Measurements from ENCODE around the gene SETD1B.

The SETD1B gene

GRCh38 chr12:121814429-121815119 lies 10.8 kb downstream of the SETD1B start:
- Histone ChIP-seq H3K27me3 (ENCODE audit: control insufficient read depth in 5 of 5, insufficient read depth in 4 of 5, low read length in 5 of 5) (no peaks in the 10 kb centered on the region), H3K36me3 (ENCODE audit: control insufficient read depth in 5 of 5, insufficient read depth in 5 of 5, low read length in 5 of 5) (peaks cover 4 to 67% (median 60%) of the 10 kb centered on the region in 5 donors), H3K9me3 (ENCODE audit: control insufficient read depth in 5 of 5, low read length in 5 of 5) (no peaks in the 10 kb centered on the region), H3K4me1 (ENCODE audit: control insufficient read depth in 5 of 5, insufficient read depth in 5 of 5, low read length in 5 of 5) (peaks cover 8 to 37% (median 36%) of the 10 kb centered on the region in 5 donors), H3K27ac (ENCODE audit: low read depth, low read length) (no peak overlapping the region), H3K4me3 (ENCODE audit: low read depth in 1 of 5, low read length in 5 of 5) (no peak overlapping the region), H3K9ac (ENCODE audit: low read length in 5 of 5) (no peak overlapping the region)

- no peaks in the 10 kb centered on the region for H3K27me3 ChIP-seq (ENCODE audit: control insufficient read depth in 5 of 5, insufficient read depth in 4 of 5, low read length in 5 of 5)
- no peak overlapping the region for H3K27ac ChIP-seq (ENCODE audit: low read depth, low read length)
- H3K9me3 ChIP-seq (ENCODE audit: control insufficient read depth in 5 of 5, low read length in 5 of 5), result no peaks in the 10 kb centered on the region
- H3K4me1 ChIP-seq (ENCODE audit: control insufficient read depth in 5 of 5, insufficient read depth in 5 of 5, low read length in 5 of 5), result peaks cover 8 to 36% (median 36%) of the 10 kb centered on the region in 5 donors
- peaks cover 4 to 67% (median 60%) of the 10 kb centered on the region in 5 donors for H3K36me3 ChIP-seq (ENCODE audit: control insufficient read depth in 5 of 5, insufficient read depth in 5 of 5, low read length in 5 of 5)
- H3K9ac ChIP-seq (ENCODE audit: low read length in 5 of 5), result no peak overlapping the region
- H3K4me3 ChIP-seq (ENCODE audit: low read depth in 1 of 5, low read length in 5 of 5), result no peak overlapping the region
Measured at GRCh38 chr12:121815263-121815662, 11.5 kb downstream of the SETD1B start.

GRCh38 chr12:121816925-121817647 lies 13.3 kb downstream of the SETD1B start:
- Histone ChIP-seq H3K36me3 (ENCODE audit: control insufficient read depth in 5 of 5, insufficient read depth in 5 of 5, low read length in 5 of 5) (peaks cover 4 to 76% (median 63%) of the 10 kb centered on the region in 5 donors), H3K4me1 (ENCODE audit: control insufficient read depth in 5 of 5, insufficient read depth in 5 of 5, low read length in 5 of 5) (peaks cover 1 to 19% (median 19%) of the 10 kb centered on the region in 5 donors)

GRCh38 chr12:121817648-121818043 lies 13.8 kb downstream of the SETD1B start:
- H3K4me3 ChIP-seq (ENCODE audit: low read depth in 1 of 5, low read length in 5 of 5), result no peak overlapping the region
- no peak overlapping the region for H3K9ac ChIP-seq (ENCODE audit: low read length in 5 of 5)
- H3K36me3 ChIP-seq (ENCODE audit: control insufficient read depth in 5 of 5, insufficient read depth in 5 of 5, low read length in 5 of 5), result peaks cover 4 to 82% (median 69%) of the 10 kb centered on the region in 5 donors
- no peaks in the 10 kb centered on the region for H3K27me3 ChIP-seq (ENCODE audit: control insufficient read depth in 5 of 5, insufficient read depth in 4 of 5, low read length in 5 of 5)
- H3K27ac ChIP-seq (ENCODE audit: low read depth, low read length), result no peak overlapping the region
- H3K9me3 ChIP-seq (ENCODE audit: control insufficient read depth in 5 of 5, low read length in 5 of 5), result no peaks in the 10 kb centered on the region
- peaks cover 1 to 14% (median 13%) of the 10 kb centered on the region in 5 donors for H3K4me1 ChIP-seq (ENCODE audit: control insufficient read depth in 5 of 5, insufficient read depth in 5 of 5, low read length in 5 of 5)

More at GRCh38 chr12:121816925-121817647, 13.3 kb downstream of the SETD1B start:
- Histone ChIP-seq H3K27me3 (ENCODE audit: control insufficient read depth in 5 of 5, insufficient read depth in 4 of 5, low read length in 5 of 5) (no peaks in the 10 kb centered on the region), H3K27ac (ENCODE audit: low read depth, low read length) (no peak overlapping the region), H3K9ac (ENCODE audit: low read length in 5 of 5) (no peak overlapping the region), H3K9me3 (ENCODE audit: control insufficient read depth in 5 of 5, low read length in 5 of 5) (no peaks in the 10 kb centered on the region), H3K4me3 (ENCODE audit: low read depth in 1 of 5, low read length in 5 of 5) (no peak overlapping the region)

DNA sequence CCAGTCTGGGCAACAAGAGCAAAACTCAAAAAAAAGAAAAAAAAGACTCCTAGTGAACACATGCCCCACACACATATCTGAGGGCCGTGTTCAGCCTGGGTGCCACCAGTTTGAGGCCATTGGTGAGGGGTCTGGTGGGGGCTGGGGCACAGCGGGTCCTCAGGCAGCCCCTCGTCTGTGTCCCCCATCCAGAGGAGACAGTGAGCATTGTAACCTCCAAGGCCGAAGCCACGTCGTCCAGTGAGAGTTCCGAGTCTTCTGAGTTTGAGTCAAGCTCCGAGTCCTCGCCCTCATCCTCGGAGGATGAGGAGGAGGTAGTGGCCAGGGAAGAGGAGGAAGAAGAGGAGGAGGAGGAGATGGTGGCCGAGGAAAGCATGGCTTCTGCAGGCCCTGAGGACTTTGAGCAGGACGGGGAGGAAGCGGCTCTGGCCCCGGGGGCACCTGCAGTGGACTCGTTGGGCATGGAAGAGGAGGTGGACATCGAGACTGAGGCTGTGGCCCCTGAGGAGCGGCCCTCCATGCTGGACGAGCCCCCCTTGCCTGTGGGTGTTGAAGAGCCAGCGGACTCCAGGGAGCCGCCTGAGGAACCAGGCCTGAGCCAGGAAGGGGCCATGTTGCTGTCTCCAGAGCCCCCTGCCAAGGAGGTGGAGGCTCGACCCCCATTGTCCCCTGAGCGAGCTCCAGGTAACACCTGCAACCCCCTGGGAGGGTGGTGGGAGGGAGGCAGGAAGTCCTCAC lies 15.6 kb downstream of the SETD1B start:
- H3K9me3 ChIP-seq (ENCODE audit: control insufficient read depth in 5 of 5, low read length in 5 of 5), result no peaks in the 10 kb centered on the region
- H3K27ac ChIP-seq (ENCODE audit: low read depth, low read length), result no peak overlapping the region
- H3K4me3 ChIP-seq (ENCODE audit: low read depth in 1 of 5, low read length in 5 of 5), result no peak overlapping the region
- no peak overlapping the region for H3K9ac ChIP-seq (ENCODE audit: low read length in 5 of 5)
- peaks cover 4 to 89% (median 79%) of the 10 kb centered on the region in 5 donors for H3K36me3 ChIP-seq (ENCODE audit: control insufficient read depth in 5 of 5, insufficient read depth in 5 of 5, low read length in 5 of 5)
- H3K4me1 ChIP-seq (ENCODE audit: control insufficient read depth in 5 of 5, insufficient read depth in 5 of 5, low read length in 5 of 5), result no peaks in the 10 kb centered on the region
- H3K27me3 ChIP-seq (ENCODE audit: control insufficient read depth in 5 of 5, insufficient read depth in 4 of 5, low read length in 5 of 5), result no peaks in the 10 kb centered on the region

GRCh38 chr12:121820056-121820455 lies 16.2 kb downstream of the SETD1B start:
- no peaks in the 10 kb centered on the region for H3K9me3 ChIP-seq (ENCODE audit: control insufficient read depth in 5 of 5, low read length in 5 of 5)
- H3K4me3 ChIP-seq (ENCODE audit: low read depth in 1 of 5, low read length in 5 of 5), result no peak overlapping the region
- H3K27ac ChIP-seq (ENCODE audit: low read depth, low read length), result no peak overlapping the region
- H3K36me3 ChIP-seq (ENCODE audit: control insufficient read depth in 5 of 5, insufficient read depth in 5 of 5, low read length in 5 of 5), result peaks cover 4 to 88% (median 73%) of the 10 kb centered on the region in 5 donors
- no peaks in the 10 kb centered on the region for H3K4me1 ChIP-seq (ENCODE audit: control insufficient read depth in 5 of 5, insufficient read depth in 5 of 5, low read length in 5 of 5)
- H3K27me3 ChIP-seq (ENCODE audit: control insufficient read depth in 5 of 5, insufficient read depth in 4 of 5, low read length in 5 of 5), result no peaks in the 10 kb centered on the region
- no peak overlapping the region for H3K9ac ChIP-seq (ENCODE audit: low read length in 5 of 5)

DNA sequence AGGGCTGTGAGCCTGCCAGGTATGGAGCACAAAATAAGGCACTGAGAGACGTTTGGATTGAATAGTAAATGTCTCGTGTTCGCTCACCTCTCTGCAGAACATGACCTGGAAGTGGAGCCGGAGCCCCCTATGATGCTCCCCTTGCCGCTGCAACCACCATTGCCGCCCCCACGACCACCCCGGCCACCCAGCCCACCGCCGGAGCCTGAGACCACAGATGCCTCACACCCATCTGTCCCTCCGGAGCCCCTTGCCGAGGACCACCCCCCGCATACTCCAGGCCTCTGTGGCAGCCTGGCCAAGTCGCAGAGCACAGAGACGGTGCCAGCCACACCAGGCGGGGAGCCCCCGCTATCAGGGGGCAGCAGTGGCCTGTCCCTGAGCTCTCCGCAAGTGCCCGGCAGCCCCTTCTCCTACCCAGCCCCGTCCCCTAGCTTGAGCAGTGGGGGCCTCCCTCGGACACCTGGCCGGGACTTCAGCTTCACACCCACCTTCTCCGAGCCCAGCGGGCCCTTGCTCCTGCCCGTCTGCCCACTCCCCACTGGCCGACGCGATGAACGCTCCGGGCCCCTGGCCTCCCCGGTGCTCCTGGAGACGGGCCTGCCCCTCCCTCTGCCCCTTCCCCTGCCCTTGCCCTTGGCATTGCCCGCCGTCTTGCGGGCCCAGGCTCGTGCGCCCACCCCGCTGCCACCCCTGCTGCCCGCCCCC lies 18.7 kb downstream of the SETD1B start:
- Histone ChIP-seq H3K27me3 (ENCODE audit: control insufficient read depth in 5 of 5, insufficient read depth in 4 of 5, low read length in 5 of 5) (no peaks in the 10 kb centered on the region), H3K4me1 (ENCODE audit: control insufficient read depth in 5 of 5, insufficient read depth in 5 of 5, low read length in 5 of 5) (peaks cover 0 to 7% (median 3%) of the 10 kb centered on the region in 5 donors), H3K4me3 (ENCODE audit: low read depth in 1 of 5, low read length in 5 of 5) (no peak overlapping the region), H3K9me3 (ENCODE audit: control insufficient read depth in 5 of 5, low read length in 5 of 5) (no peaks in the 10 kb centered on the region), H3K27ac (ENCODE audit: low read depth, low read length) (no peak overlapping the region), H3K36me3 (ENCODE audit: control insufficient read depth in 5 of 5, insufficient read depth in 5 of 5, low read length in 5 of 5) (peaks cover 0 to 81% (median 62%) of the 10 kb centered on the region in 5 donors), H3K9ac (ENCODE audit: low read length in 5 of 5) (no peak overlapping the region)

GRCh38 chr12:121823101-121823726 lies 19.4 kb downstream of the SETD1B start:
- Histone ChIP-seq H3K9me3 (ENCODE audit: control insufficient read depth in 5 of 5, low read length in 5 of 5) (no peaks in the 10 kb centered on the region), H3K9ac (ENCODE audit: low read length in 5 of 5) (no peak overlapping the region), H3K27me3 (ENCODE audit: control insufficient read depth in 5 of 5, insufficient read depth in 4 of 5, low read length in 5 of 5) (no peaks in the 10 kb centered on the region), H3K36me3 (ENCODE audit: control insufficient read depth in 5 of 5, insufficient read depth in 5 of 5, low read length in 5 of 5) (peaks cover 0 to 81% (median 62%) of the 10 kb centered on the region in 5 donors), H3K4me3 (ENCODE audit: low read depth in 1 of 5, low read length in 5 of 5) (no peak overlapping the region), H3K4me1 (ENCODE audit: control insufficient read depth in 5 of 5, insufficient read depth in 5 of 5, low read length in 5 of 5) (peaks cover 0 to 7% (median 3%) of the 10 kb centered on the region in 5 donors), H3K27ac (ENCODE audit: low read depth, low read length) (no peak overlapping the region)

GRCh38 chr12:121823727-121824115 lies 19.9 kb downstream of the SETD1B start:
- Histone ChIP-seq H3K9me3 (ENCODE audit: control insufficient read depth in 5 of 5, low read length in 5 of 5) (no peaks in the 10 kb centered on the region), H3K4me1 (ENCODE audit: control insufficient read depth in 5 of 5, insufficient read depth in 5 of 5, low read length in 5 of 5) (peaks cover 0 to 7% (median 3%) of the 10 kb centered on the region in 5 donors), H3K36me3 (ENCODE audit: control insufficient read depth in 5 of 5, insufficient read depth in 5 of 5, low read length in 5 of 5) (peaks cover 0 to 86% (median 67%) of the 10 kb centered on the region in 5 donors), H3K9ac (ENCODE audit: low read length in 5 of 5) (no peak overlapping the region), H3K27me3 (ENCODE audit: control insufficient read depth in 5 of 5, insufficient read depth in 4 of 5, low read length in 5 of 5) (no peaks in the 10 kb centered on the region), H3K4me3 (ENCODE audit: low read depth in 1 of 5, low read length in 5 of 5) (no peak overlapping the region), H3K27ac (ENCODE audit: low read depth, low read length) (no peak overlapping the region)

All from subcutaneous abdominal adipose tissue (tissue), 5 donors.